ENCODE measurements around the gene CFAP299. TPM values are rescaled to one million over a fixed set of nuclear protein-coding genes. Genes with fewer than 3 reads are reported as not detected.

CFAP299 gene
- total and polyA plus RNA-seq, 2 donors (not counting 3 experiments of a cell fraction or from before 2014, with no cell fraction given) = not detected

GRCh38 chr4:80331693-80332092 is 3.8 kb upstream of the CFAP299 start:
- Histone ChIP-seq H2AFZ (ENCODE audit: low read depth, low read length) (no peak overlapping the region), H3K36me3 (ENCODE audit: control insufficient read depth in 2 of 2, extremely low read depth in 1 of 2, insufficient read depth in 2 of 2, low read length in 2 of 2) (no peaks in the 10 kb centered on the region), H3K9me3 (replicated peaks; ENCODE audit: control insufficient read depth, insufficient read depth, low read length) (no peaks in the 10 kb centered on the region), H3K4me1 (ENCODE audit: control insufficient read depth, extremely low read depth, insufficient read depth, low read length) (peaks cover 6% of the 10 kb centered on the region), H3K4me2 (ENCODE audit: insufficient read depth, low read length) (no peak overlapping the region), H3K9me1 (replicated peaks; ENCODE audit: control insufficient read depth, extremely low read depth, insufficient read depth, low read length) (no peaks in the 10 kb centered on the region), H3K27ac (ENCODE audit: insufficient read depth, low read depth, low read length) (no peak overlapping the region), H3K27me3 (ENCODE audit: control insufficient read depth in 2 of 2, insufficient read depth in 2 of 2, low read length in 2 of 2) (peaks cover 20 to 64% of the 10 kb centered on the region in 2 experiments), H3K4me3 (replicated peaks in 1 of 3; ENCODE audit: insufficient read depth in 1 of 3, low read depth in 1 of 3, low read length in 3 of 3) (no peak overlapping the region), H3K79me2 (ENCODE audit: control insufficient read depth, insufficient read depth, low read length) (no peaks in the 10 kb centered on the region), H4K20me1 (replicated peaks; ENCODE audit: control insufficient read depth, extremely low read depth, insufficient read depth, low read length) (no peaks in the 10 kb centered on the region), H3K9ac (replicated peaks; ENCODE audit: extremely low read depth, insufficient read depth, low read length) (no peak overlapping the region)
- no TSS peak for BruUV-seq (replicated peaks)
- ChIA-PET POLR2A (no interaction called here), CTCF (interaction anchor here (0.8 to 2.3 kb wide), 4 partner anchors 9 to 129 kb away, joined by 3 to 8 read pairs (median 4); no protein-coding TSS in a partner anchor)
- dilution Hi-C loops (cut with MboI; ENCODE audit: extremely low pct_ligation_motif_present, low sequenced_read_pairs) (no loop called here), intact Hi-C loops (cut with micrococcal nuclease) (loop anchor here (10.0 kb wide), 2 partner anchors 257 to 1287 kb away; partner anchors contain the start of gene ANTXR2)
- TF ChIP-seq POLR2A (IDR thresholded peaks at IDR 0.05; ENCODE audit: low read depth, low read length) (no peak), MYC (IDR thresholded peaks at IDR 0.05; ENCODE audit: low read depth, low read length) (no peak), MAX (IDR thresholded peaks at IDR 0.05; ENCODE audit: insufficient read depth, insufficient read length) (no peak), FOS (IDR thresholded peaks at IDR 0.05; ENCODE audit: borderline replicate concordance, insufficient read depth, low read length) (no peak)
- DNase-seq (ENCODE audit: low read depth, low spot score) (no peak), FAIRE-seq (no peak)

- CTCF ChIA-PET = interaction anchor here (0.7 to 5.2 kb wide), 6 partner anchors 10 to 149 kb away, joined by 3 to 99 read pairs (median 6); no protein-coding TSS in a partner anchor
- Histone ChIP-seq H3K9me3 (replicated peaks; ENCODE audit: control insufficient read depth, insufficient read depth, low read length) (no peaks in the 10 kb centered on the region), H2AFZ (ENCODE audit: low read depth, low read length) (no peak overlapping the region), H3K36me3 (ENCODE audit: control insufficient read depth in 2 of 2, extremely low read depth in 1 of 2, insufficient read depth in 2 of 2, low read length in 2 of 2) (no peaks in the 10 kb centered on the region), H4K20me1 (replicated peaks; ENCODE audit: control insufficient read depth, extremely low read depth, insufficient read depth, low read length) (no peaks in the 10 kb centered on the region), H3K79me2 (ENCODE audit: control insufficient read depth, insufficient read depth, low read length) (no peaks in the 10 kb centered on the region), H3K9me1 (replicated peaks; ENCODE audit: control insufficient read depth, extremely low read depth, insufficient read depth, low read length) (no peaks in the 10 kb centered on the region), H3K4me3 (replicated peaks in 1 of 3; ENCODE audit: insufficient read depth in 1 of 3, low read depth in 1 of 3, low read length in 3 of 3) (no peak overlapping the region), H3K27ac (ENCODE audit: insufficient read depth, low read depth, low read length) (no peak overlapping the region), H3K9ac (replicated peaks; ENCODE audit: extremely low read depth, insufficient read depth, low read length) (no peak overlapping the region), H3K4me2 (ENCODE audit: insufficient read depth, low read length) (no peak overlapping the region), H3K27me3 (ENCODE audit: control insufficient read depth in 2 of 2, insufficient read depth in 2 of 2, low read length in 2 of 2) (peaks cover 21 to 67% of the 10 kb centered on the region in 2 experiments), H3K4me1 (ENCODE audit: control insufficient read depth, extremely low read depth, insufficient read depth, low read length) (peaks cover 6% of the 10 kb centered on the region)
- no TSS peak for BruUV-seq (replicated peaks)
- no peak for FAIRE-seq
- no peak for TF ChIP-seq GATA2 (IDR thresholded peaks at IDR 0.05; ENCODE audit: insufficient read depth, insufficient read length, low read depth, low read length)
- TF ChIP-seq POLR2AphosphoS5 (IDR thresholded peaks at IDR 0.05; ENCODE audit: insufficient read depth, low read depth, low read length) = no peak
- TF ChIP-seq MAX (IDR thresholded peaks at IDR 0.05; ENCODE audit: insufficient read depth, insufficient read length) = no peak
- intact Hi-C loops (cut with micrococcal nuclease) = loop anchor here (10.0 kb wide), 2 partner anchors 258 to 1288 kb away; partner anchors contain the start of gene ANTXR2
- dilution Hi-C loops (cut with MboI; ENCODE audit: extremely low pct_ligation_motif_present, low sequenced_read_pairs) = no loop called here
- no peak for DNase-seq (ENCODE audit: low read depth, low spot score)
- POLR2A ChIA-PET = no interaction called here
Measured at GRCh38 chr4:80333121-80333520, 2.4 kb upstream of the CFAP299 start.

All from endothelial cell of umbilical vein (primary cell).